G401 (cell line): ENCODE results near the gene BMPER. TPM values are rescaled to one million over a fixed set of nuclear protein-coding genes. Genes with fewer than 3 reads are reported as not detected.

ENCODE experiments used
- DNase-seq: peaks from one replicate; pipeline ENCODE4 v3.0.0-alpha.2; 2015; ENCODE audit warnings: low spot score
- in situ Hi-C: cut with HindIII; loops from 2 replicates; pipeline ENCODE4 v1.10.0; 2016; ENCODE audit warnings: low sequenced_read_pairs, mixed read lengths
- total RNA-seq: library from RNA; depleted of rRNA; stranded (reverse); fragments of >200 nt; shearing (Covaris generic); gene quantifications from 2 replicates; pipeline ENCODE4 v1.2.3, GENCODE V29; 2014

The BMPER gene
- total RNA-seq, 1 experiment from 2014 or later = not detected

DNA sequence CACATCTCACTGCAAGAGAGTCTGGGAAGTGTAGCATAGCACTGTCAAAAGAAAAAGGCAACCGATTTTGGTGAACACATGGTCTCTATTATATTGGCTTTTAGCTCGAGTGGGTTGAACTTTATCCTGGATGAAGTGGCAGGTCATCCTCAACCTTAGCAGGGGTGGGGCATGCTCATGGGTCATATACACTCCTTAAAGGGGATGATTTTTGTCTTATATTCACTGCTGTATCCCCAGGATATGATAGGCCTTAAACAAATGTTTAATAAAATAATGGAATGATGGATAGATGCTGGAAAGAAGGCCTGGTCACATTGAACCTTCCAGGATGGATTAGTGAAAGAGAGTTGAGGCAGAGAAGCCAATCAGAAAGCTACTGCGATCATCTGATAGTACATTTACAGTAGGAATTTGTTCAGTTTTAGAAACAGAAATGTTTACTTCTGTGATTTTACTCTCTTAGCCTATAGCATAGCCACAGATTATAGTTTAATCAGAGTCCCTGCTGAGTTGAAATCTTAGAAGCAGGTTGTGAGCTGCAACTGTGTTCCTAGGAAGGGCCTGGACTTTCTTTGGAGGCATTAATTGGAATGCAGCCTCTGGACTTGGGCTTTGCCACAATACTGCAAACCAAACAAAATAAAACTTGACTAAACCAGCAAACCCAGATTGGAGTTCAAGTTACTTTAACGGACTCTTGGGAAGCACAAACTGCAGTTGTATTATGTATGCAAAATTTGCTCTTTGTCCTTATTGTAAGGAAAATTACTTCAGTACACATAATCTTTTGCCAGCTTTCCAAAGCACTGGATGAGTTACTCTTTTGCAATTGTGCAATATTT lies 138.3 kb downstream of the BMPER start:
- DNase-seq = no peak
- in situ Hi-C loops = no loop called here

DNA sequence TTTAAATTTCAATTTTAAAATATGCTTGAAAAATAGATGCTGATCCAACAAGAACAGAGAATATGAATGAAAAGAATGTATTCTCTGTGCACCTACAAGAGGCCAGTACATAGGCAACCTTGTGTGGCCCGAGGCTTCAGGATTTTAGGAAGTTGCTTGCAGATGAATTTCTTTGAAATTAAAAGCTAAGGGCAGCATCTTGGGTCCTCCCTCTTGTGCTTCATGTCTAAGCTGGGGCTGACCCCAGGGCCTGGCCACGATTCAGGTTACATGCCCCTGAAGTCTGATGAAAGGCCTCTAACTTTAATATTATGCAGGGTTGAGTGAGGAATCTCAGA lies 138.9 kb downstream of the BMPER start:
- no peak for DNase-seq
- in situ Hi-C loops = no loop called here

DNA sequence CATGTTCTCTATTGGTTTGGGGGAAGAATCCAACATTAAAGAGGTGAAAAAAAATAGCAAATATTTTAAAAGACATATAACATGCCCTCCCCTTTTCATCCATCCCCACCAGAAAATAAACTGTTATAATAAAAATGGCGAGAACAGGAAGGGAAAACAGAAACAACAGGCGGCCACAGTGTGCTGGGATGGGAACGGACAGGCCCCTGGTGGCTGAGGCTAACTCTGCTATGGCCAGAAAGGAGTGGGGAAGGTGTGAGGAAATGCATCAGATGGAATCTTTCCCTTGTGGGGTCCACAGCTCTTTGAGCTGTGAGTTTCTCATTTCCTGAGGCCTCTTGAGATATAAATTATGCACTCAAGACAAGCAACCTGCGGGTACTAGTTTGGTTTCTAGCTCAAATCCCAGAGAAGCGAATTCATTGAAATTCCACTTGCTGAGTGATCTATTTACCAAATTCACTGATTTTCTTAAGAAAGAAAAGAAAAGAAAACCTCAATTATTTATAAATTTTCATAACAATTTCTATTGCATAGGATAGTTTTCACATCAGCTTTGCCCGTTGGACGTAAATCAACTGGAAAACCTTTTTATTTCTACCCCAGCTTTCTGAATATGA lies 139.5 kb downstream of the BMPER start:
- no peak for DNase-seq
- in situ Hi-C loops = no loop called here

DNA sequence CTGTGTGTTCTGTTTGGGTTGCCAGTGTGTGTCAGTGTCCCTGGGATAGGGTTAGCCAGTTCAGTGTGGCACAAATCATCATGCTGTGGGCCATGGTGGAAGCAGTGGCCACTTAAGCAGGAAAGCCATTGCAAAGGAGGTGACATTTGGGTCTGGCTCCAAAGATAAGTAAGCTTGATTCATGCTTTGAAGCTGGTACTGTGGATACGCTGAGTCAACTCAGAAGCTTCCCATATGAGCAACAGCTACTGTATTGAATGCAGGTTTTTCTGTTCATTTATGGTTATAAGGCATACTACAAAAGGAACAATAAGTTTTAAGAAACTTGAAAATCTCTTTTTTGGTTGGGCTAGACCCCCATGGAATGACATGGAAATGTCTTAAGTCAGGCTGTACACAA lies 143.1 kb downstream of the BMPER start:
- in situ Hi-C loops = no loop called here
- no peak for DNase-seq

DNA sequence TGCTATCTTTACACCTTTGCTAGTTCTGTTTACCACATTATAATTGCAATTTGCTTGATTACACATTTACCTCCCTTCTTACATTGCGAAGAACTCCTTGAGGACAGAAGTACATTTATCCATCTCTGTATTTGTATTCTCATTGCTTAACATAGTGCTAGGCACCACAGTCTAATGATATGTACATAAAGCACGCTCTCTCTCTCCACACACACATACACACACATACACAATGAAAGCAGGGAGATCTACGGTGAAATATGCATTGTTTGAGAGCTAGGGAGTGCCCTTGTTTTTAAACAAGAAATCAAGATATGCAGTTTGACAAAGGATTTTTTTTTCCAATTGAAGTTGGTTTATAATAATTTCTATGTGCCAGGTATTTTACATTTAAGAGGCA lies 148.7 kb downstream of the BMPER start:
- in situ Hi-C loops = no loop called here
- no peak for DNase-seq

DNA sequence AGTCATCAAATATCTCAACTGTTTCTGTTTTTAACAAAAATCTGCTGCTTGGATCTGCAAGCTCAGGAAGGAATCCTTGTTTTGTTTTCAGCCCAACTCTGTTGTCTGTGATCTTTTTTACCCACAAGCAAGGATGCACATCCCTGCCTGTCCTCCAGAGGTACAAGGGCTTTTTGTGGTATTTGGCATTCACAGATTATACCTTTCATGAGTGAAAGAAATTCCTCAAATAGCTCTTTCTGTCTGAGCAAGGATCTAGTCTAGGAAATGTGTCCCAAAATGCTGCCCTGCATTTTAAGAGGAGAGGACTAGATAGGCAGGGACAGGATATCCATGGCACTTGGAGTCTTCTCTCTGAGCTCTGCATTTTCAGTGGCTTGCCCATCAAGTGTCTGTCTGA lies 151.8 kb downstream of the BMPER start:
- DNase-seq = no peak
- in situ Hi-C loops = no loop called here

DNA sequence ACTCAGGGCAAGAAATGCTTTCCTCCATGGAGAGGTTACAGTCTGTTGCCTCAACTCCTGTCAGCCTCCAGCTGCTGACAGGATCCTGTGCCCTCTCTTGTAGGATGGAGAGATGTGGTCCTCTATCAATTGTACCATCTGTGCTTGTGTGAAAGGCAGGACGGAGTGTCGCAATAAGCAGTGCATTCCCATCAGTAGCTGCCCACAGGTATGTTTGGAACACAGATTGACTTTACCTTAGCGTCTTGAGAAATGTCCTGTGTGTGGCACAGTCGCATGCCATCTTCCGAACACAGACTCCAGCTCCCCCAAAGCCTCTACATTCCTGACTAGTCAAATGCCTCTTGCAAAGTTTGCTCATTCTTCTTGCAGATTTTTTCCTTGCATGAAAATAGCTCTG lies 152.6 kb downstream of the BMPER start:
- in situ Hi-C loops = no loop called here

DNA sequence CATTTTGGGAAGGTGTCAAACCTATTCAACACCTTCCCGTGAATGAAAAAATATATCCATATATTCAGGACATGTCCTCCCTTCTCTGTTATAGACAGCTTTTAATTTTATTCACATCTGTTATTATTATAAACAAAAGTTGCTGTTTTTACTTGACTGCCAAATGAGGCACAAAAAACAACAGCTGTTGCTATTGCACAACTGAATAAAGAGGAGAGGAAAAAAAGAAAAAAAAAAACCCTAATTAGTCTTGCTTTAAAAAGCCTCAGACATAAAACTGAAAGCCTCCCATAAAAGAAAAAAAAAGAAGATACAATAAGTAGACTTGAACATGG lies 153.4 kb downstream of the BMPER start:
- in situ Hi-C loops = no loop called here

More for the DNA sequence above, 152.6 kb downstream of the BMPER start:
- no peak for DNase-seq

DNA sequence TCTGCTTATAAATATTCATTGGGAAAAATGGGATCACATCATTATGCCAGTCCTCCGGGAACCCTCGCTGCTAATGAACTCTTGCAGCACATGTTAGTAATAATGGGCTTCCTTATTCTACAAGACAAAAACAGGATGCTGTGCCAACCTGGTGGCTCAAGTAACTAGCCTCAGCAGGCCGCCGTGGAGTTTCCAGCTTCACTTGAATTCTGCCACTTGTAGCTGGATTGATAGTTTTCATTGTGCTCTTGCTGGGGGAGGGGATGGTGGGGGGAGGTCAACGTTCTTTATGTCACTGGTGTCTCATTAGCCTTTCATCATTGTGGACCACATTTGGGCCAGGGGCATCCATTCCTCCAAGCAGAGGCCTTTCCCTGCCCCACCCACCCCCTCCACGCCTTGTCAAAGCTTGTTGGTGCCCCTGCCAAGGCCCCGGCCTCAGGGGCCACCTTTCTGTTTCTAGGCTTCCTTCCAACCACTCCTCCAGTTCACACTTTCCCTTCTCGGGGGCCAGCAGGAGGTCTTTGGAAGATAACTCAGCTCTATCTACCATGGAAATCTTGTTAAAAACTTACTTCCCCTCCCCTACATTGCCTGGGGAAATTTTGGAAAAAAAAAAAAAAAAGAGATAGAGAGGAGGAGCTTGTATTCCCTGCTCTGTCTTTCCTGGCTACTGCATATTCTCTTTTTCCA lies 153.9 kb downstream of the BMPER start:
- in situ Hi-C loops = no loop called here
- DNase-seq = peak; percentile 38

More for the DNA sequence above, 153.4 kb downstream of the BMPER start:
- DNase-seq = no peak

DNA sequence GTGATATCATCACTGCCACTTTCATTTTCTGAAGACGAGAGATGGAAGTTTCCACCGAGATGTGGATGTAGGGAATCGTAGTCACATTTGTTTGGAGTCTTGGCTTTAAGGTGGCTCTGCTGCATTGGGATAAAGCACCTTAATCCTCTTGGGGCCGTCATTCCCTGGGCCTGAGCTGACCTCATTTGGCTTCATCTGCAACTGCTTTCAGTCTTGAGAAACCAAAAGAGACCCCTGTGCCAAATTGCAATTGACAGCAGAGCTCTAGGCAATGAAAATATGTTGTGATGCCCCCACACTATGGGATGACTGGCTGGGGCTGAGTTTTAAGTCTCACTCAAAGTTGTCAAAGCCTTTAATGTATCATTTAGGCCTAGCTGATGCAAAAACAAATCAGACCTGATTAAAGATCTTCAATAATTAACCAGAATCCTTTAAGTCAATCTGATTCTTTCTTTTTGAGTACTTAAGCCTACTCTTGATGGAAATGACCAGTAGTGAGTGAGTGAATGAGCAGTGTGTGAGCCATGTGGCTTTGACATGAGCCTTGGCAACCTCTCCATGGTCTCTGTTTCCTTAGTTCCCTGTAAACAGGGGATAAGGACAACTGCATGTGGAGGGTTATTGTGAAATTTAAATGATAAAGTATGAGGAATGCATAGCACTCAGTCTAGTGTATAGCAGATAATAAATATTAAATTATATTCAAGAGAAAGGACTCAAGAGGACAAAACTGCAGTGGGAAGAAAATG lies 155.0 kb downstream of the BMPER start:
- in situ Hi-C loops = no loop called here
- DNase-seq = no peak

DNA sequence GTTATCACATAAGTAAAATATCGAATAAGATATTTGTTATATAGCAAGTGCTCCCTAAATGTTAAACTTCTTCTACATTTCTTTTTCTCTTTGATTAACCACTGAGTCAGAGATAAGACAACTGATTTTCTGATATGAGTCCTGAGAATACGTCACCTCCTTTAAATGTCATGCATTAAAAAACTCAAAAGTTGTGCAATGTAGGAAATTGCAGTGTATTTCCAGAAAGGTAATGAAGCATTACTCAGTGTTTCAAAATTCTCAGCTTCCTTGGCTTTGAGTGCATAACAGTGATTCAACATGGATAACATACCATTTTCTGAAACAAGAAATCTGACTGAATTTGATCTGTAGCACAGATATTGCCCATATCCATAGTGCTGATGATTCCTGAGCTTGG lies 155.8 kb downstream of the BMPER start:
- DNase-seq = no peak
- in situ Hi-C loops = no loop called here

DNA sequence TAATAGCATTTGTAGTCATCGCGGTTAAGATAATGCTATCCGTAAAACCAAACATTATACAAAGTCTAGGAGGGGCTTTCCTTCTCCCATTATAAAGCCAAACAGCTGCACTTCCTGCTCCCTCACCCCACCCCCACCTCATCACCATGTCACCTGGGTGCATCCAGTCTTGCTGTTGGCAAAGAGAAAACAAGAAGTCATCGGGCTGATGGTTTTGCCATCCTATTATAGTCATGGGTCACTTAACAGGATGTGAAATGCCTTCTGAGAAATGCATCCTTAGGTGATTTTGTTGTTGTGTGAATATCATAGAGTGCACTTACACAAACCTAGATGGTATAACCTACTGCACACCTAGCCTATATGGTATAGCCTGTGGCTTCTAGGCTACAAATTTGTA lies 157.0 kb downstream of the BMPER start:
- in situ Hi-C loops = no loop called here
- no peak for DNase-seq

DNA sequence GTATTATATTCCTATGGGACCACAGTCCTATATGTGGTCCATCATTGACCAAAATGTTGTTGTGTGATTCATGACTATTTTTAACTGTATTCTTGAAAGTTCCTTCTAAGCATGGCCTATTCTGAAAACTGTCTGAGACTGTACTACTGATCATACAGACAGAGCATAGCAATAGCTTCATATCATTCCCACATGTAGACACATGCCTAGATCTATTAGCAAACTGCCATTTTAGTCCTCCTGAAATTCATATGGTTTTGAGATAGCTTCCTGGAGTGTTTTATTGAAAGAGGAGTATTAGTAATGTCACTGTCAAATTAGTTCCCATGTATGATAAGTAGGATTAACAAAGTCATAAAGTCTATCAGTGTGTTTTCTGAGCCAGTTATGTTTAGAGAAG lies 157.5 kb downstream of the BMPER start:
- DNase-seq = no peak
- in situ Hi-C loops = no loop called here

DNA sequence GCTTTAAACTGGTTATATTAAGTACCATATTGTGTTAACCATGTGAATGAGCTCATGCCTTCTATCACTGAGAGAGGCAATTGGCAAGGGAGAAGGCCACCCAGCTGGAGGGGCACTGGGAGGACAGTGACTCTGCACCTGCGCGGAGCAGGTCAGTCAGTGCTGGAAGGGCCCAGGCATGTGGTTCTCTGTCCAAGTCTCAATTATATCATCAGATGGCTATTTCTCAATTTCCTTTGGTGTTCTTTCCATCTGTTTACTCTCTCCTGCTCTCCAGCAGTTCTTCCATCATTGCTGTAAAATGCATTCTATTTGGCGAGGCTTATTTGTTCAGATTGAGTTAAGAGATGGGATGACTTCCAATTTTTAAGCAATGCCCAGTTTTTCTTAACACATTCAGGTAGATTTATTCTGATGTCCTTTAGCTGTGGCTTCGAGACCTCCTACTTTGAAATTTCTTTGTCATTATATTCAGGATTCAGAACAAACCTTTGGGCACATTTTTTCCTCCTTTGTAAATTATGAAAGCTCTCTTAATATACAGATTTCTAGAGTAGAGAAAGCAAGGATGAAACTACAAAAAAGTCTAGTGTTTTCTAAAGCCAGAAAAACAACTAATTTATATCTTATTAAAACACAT lies 159.3 kb downstream of the BMPER start:
- DNase-seq = peak; percentile 98
- in situ Hi-C loops = no loop called here

DNA sequence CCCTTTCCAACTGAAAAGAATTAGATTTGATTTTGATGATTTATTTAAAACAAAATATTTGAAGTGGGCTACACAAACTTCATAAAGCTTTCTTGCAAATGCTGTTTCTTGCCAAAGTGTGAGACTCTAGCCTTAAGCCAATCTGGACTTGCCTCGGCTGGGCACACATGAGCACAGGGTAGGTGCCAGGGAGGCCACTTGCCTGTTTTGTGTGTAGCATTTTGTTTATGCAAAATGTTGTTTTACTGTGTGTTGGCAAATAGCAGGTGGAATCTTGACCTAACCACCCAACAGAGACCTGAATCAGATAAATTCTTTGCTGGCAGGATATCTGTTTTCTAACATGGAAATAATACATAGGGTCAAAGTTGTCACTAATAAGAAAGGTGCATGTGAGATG lies 161.1 kb downstream of the BMPER start:
- DNase-seq = peak; percentile 59
- in situ Hi-C loops = no loop called here

DNA sequence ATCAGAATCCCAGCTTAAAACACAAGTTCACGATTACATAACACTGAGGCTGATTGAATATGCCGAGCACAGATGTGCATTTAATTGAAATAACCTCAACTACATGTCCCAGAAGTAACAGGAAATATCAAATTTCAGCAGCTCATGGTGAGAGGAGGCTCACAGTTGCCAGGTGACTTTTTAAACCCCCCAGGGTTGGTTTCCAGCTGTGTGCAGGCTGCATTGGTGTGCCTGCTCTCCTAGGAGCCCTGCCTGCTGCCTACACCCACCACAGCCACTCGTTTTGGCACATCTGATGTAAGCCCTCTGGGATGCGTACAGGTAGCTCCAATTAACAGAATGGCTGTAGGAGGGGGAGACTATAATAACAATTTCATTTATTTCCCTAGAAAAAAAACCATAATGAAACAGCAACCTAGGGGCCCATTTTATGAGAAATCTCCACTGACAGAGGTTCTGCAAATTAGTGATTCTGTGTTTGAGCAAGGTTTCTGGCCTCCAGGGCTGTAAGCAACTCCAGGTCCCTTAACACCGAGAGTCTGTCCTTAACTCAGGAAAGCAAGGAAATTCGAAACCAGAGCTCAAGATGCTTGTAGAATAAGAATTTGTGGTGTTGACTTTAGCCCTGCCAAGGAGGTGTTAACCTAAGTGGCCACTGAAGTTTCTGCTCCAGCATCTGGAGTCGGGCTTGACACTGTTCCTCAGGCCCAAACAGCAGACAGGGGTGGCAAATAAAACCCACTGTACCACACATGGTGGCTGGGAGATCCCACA lies 161.9 kb downstream of the BMPER start:
- in situ Hi-C loops = no loop called here
- DNase-seq = no peak

DNA sequence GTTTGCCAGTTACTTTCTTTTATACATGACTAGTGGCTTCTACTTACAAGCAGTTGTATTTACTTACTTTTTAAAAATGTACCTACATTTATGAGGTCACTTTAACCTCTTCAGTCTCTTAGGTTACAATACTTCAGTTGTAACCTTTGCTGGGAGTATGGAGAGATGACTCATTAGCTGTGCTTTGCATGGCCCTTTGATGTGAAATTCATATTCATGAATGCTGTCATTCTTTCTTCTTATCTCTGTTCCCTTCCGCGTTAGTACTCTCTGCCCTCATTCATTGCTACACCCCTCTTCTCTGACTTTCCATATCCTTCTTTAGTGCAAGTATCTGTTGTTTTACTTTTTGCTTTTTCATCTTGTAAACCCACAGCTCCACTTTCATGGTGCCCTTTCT lies 164.3 kb downstream of the BMPER start:
- DNase-seq = no peak
- in situ Hi-C loops = no loop called here

DNA sequence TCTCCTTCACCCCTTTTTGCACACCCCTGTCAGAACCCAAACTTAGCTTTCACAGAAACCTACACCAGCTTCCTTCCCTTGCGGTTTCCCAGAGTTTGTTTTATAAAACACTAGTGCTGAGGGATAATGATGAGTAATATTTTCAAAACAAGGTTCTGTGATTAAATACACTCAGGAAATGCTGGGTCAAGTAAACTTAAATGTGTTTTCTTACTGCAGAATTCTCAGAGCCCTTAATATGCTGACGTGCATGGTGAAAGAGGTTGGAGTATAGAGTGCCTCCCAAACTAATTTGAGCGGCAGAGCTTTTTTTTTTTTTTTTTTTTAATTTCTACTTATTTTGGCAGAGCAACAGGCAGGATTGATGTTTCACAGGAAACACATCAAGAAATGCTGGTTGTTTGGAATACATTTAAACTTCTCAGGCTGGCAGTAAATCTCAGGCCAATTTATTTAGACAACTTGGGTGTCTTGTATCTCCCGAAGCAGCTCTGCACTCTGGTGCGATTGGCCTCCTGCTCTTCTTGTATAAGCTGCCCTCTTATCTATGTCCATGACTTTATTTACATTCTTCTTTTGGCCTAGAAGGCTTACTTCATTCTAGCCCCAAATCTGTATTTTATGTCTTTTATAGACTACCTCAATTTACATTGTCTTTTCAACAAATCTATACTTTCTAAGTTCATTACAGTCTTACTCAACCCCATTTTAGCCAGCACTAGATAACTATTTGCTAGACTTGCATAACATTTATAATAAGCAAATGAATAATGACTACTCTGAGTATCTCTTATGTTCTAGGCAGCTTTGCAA lies 165.4 kb downstream of the BMPER start:
- in situ Hi-C loops = no loop called here
- no peak for DNase-seq
